ENCODE results near the gene ALMS1. TPM values are rescaled to one million over a fixed set of nuclear protein-coding genes. Genes with fewer than 3 reads are reported as not detected.
A peak's percentile ranks its signal among the peaks of the same experiment; 100 is the strongest.

The ALMS1 gene
- total RNA-seq (2021) (35.7 and 37.3 TPM in 2 replicates), Bru-seq, nascent RNA (percentile 86 among the genes with signal in this experiment), BruChase-seq, experiment 1, labeled RNA remaining after a 2-hour chase (percentile 84 among the genes with signal in this experiment), BruChase-seq, experiment 2, labeled RNA remaining after a 6-hour chase (percentile 79 among the genes with signal in this experiment)
- long read RNA-seq, partial matches to known transcripts = 3 of 6 reads
- long read RNA-seq, other reads (novel, unspliced or antisense) = 3 of 6 reads

- DNase-seq (ENCODE audit: low spot score) = peak; percentile 95
- no peaks in the 10 kb centered on the region for H3K36me3 ChIP-seq (ENCODE audit: insufficient read depth, low read length, poor library complexity, severe bottlenecking)
- peaks cover 3% of the 10 kb centered on the region for H3K27me3 ChIP-seq (replicated peaks; ENCODE audit: insufficient read depth, low read depth, low read length, poor library complexity)
- no peaks in the 10 kb centered on the region for H3K9me3 ChIP-seq (ENCODE audit: low read depth, low read length, poor library complexity, severe bottlenecking)
- CTCF ChIA-PET = interaction anchor here (0.6 to 1.2 kb wide), 3 partner anchors 26 to 295 kb away, joined by 3 to 4 read pairs (median 4); no protein-coding TSS in a partner anchor
- no peak for TF ChIP-seq EZH2 (IDR thresholded peaks at IDR 0.05; ENCODE audit: borderline replicate concordance, low read depth, low read length, poor library complexity, severe bottlenecking)
- TF ChIP-seq CTCF (conservative IDR thresholded peaks at IDR 0.05; ENCODE audit: low read depth, low read length) = peak; percentile 20; the same call in 1 of the 2 replicates
- H3K27ac ChIP-seq (ENCODE audit: low read depth, low read length, poor library complexity, severe bottlenecking) = peak within 1 kb of the TSS; percentile 80
- POLR2A ChIA-PET (ENCODE audit: low non-redundant PET) = no interaction called here
- H3K4me1 ChIP-seq (ENCODE audit: insufficient read depth, low read length, poor library complexity, severe bottlenecking) = peaks cover 8% of the 10 kb centered on the region
- H3K4me3 ChIP-seq (ENCODE audit: low read depth, low read length, poor library complexity, severe bottlenecking) = peak within 1 kb of the TSS; percentile 76
- no TSS peak for BruUV-seq (replicated peaks)
- intact Hi-C loops (cut with micrococcal nuclease; ENCODE audit: unreplicated experiment) = no loop called here
Observed at GRCh38 chr2:73385504-73386341, at the start of gene ALMS1. Gene ALMS1, plus strand, starts transcription at chr2:73385836. Its CDS starts 33 bp downstream, at chr2:73385869.

- DNase-seq (ENCODE audit: low spot score) = no peak
- peaks cover 10% of the 10 kb centered on the region for H3K9me3 ChIP-seq (ENCODE audit: low read depth, low read length, poor library complexity, severe bottlenecking)
- no peaks in the 10 kb centered on the region for H3K36me3 ChIP-seq (ENCODE audit: insufficient read depth, low read length, poor library complexity, severe bottlenecking)
- H3K27ac ChIP-seq (ENCODE audit: low read depth, low read length, poor library complexity, severe bottlenecking) = peak overlapping the region; percentile 68
- TF ChIP-seq CTCF (conservative IDR thresholded peaks at IDR 0.05; ENCODE audit: low read depth, low read length) (no peak), EZH2 (IDR thresholded peaks at IDR 0.05; ENCODE audit: borderline replicate concordance, low read depth, low read length, poor library complexity, severe bottlenecking) (no peak)
- H3K4me1 ChIP-seq (ENCODE audit: insufficient read depth, low read length, poor library complexity, severe bottlenecking) = peaks cover 14% of the 10 kb centered on the region
- H3K4me3 ChIP-seq (ENCODE audit: low read depth, low read length, poor library complexity, severe bottlenecking) = no peak overlapping the region
- no peaks in the 10 kb centered on the region for H3K27me3 ChIP-seq (replicated peaks; ENCODE audit: insufficient read depth, low read depth, low read length, poor library complexity)
- ChIA-PET POLR2A (ENCODE audit: low non-redundant PET) (no interaction called here), CTCF (no interaction called here)
- BruUV-seq (replicated peaks) = no TSS peak
- intact Hi-C loops (cut with micrococcal nuclease; ENCODE audit: unreplicated experiment) = no loop called here
Observed at GRCh38 chr2:73337828-73338227, 47.8 kb upstream of the ALMS1 start.

- H3K4me1 ChIP-seq (ENCODE audit: insufficient read depth, low read length, poor library complexity, severe bottlenecking) = peaks cover 19% of the 10 kb centered on the region
- H3K27ac ChIP-seq (ENCODE audit: low read depth, low read length, poor library complexity, severe bottlenecking) = peak overlapping the region; percentile 68
- no peaks in the 10 kb centered on the region for H3K27me3 ChIP-seq (replicated peaks; ENCODE audit: insufficient read depth, low read depth, low read length, poor library complexity)
- ChIA-PET CTCF (no interaction called here), POLR2A (ENCODE audit: low non-redundant PET) (no interaction called here)
- no peaks in the 10 kb centered on the region for H3K36me3 ChIP-seq (ENCODE audit: insufficient read depth, low read length, poor library complexity, severe bottlenecking)
- H3K4me3 ChIP-seq (ENCODE audit: low read depth, low read length, poor library complexity, severe bottlenecking) = no peak overlapping the region
- intact Hi-C loops (cut with micrococcal nuclease; ENCODE audit: unreplicated experiment) = no loop called here
- H3K9me3 ChIP-seq (ENCODE audit: low read depth, low read length, poor library complexity, severe bottlenecking) = peaks cover 10% of the 10 kb centered on the region
- no TSS peak for BruUV-seq (replicated peaks)
- DNase-seq (ENCODE audit: low spot score) = peak; percentile 87
- TF ChIP-seq EZH2 (IDR thresholded peaks at IDR 0.05; ENCODE audit: borderline replicate concordance, low read depth, low read length, poor library complexity, severe bottlenecking) = no peak
- TF ChIP-seq CTCF (conservative IDR thresholded peaks at IDR 0.05; ENCODE audit: low read depth, low read length) = no peak
Observed at GRCh38 chr2:73339201-73339600, 46.4 kb upstream of the ALMS1 start.
